H9 (cell line): ENCODE measurements around the gene SGIP1. TPM values are rescaled to one million over a fixed set of nuclear protein-coding genes. Genes with fewer than 3 reads are reported as not detected.

ENCODE experiments used
- DNase-seq: peaks from one replicate; pipeline ENCODE4 v3.0.0-alpha.2; 2017
- H2AFZ ChIP-seq: one replicate; pipeline ENCODE4 v1.6.1; 2013; ENCODE audit warnings: mild to moderate bottlenecking, low read length, control low read depth, moderate library complexity
- H2AK5ac ChIP-seq: 2 replicates; pipeline ENCODE4 v1.6.1; 2013; ENCODE audit warnings: low read length, control low read depth, mixed read lengths; ENCODE audit not compliant: insufficient read length
- H2BK120ac ChIP-seq: one replicate; pipeline ENCODE4 v1.6.1; 2013; ENCODE audit warnings: low read depth, mild to moderate bottlenecking, low read length, control low read depth, inconsistent platforms; ENCODE audit not compliant: poor library complexity, severe bottlenecking
- H2BK12ac ChIP-seq: 2 replicates; pipeline ENCODE4 v1.6.1; 2013; ENCODE audit warnings: low read length, control low read depth, mixed read lengths, low read depth; ENCODE audit not compliant: insufficient read length
- H2BK15ac ChIP-seq: 2 replicates; pipeline ENCODE4 v1.6.1; 2013; ENCODE audit warnings: low read depth, low read length, control low read depth
- H2BK20ac ChIP-seq: one replicate; pipeline ENCODE4 v1.6.1; 2013; ENCODE audit warnings: low read depth, mild to moderate bottlenecking, low read length, control low read depth, inconsistent platforms; ENCODE audit not compliant: poor library complexity, severe bottlenecking
- H2BK5ac ChIP-seq: 2 replicates; pipeline ENCODE4 v1.6.1; 2013; ENCODE audit warnings: low read length, control low read depth, mixed read lengths; ENCODE audit not compliant: insufficient read length
- H3K14ac ChIP-seq: 2 replicates; pipeline ENCODE4 v1.6.1; 2013; ENCODE audit warnings: low read length, control low read depth; ENCODE audit not compliant: insufficient read depth
- H3K18ac ChIP-seq: 2 replicates; pipeline ENCODE4 v1.6.1; 2013; ENCODE audit warnings: low read depth, mild to moderate bottlenecking, mixed read lengths, low read length, control low read depth; ENCODE audit not compliant: insufficient read length
- H3K23ac ChIP-seq: 2 replicates; pipeline ENCODE4 v1.6.1; 2013; ENCODE audit warnings: low read length, control low read depth, mixed read lengths, low read depth; ENCODE audit not compliant: insufficient read length
- H3K23me2 ChIP-seq: 2 replicates; pipeline ENCODE4 v1.6.1; 2013; ENCODE audit warnings: low read depth, mild to moderate bottlenecking, mixed read lengths, low read length, control low read depth; ENCODE audit not compliant: insufficient read length, poor library complexity, severe bottlenecking
- H3K27ac ChIP-seq: 2 replicates; pipeline ENCODE4 v1.5.1; 2013; ENCODE audit warnings: low read length, control low read depth, mixed read lengths, low read depth; ENCODE audit not compliant: insufficient read length
- H3K27me3 ChIP-seq: 2 replicates; pipeline ENCODE4 v1.6.1; 2013; ENCODE audit warnings: low read length, control low read depth, inconsistent platforms; ENCODE audit not compliant: insufficient read depth
- H3K4ac ChIP-seq: 2 replicates; pipeline ENCODE4 v1.6.1; 2013; ENCODE audit warnings: low read depth, mild to moderate bottlenecking, control low read depth, inconsistent platforms, low read length, moderate library complexity
- H3K4me1 ChIP-seq: 2 replicates; pipeline ENCODE4 v1.6.1; 2013; ENCODE audit warnings: low read length, control low read depth, inconsistent platforms; ENCODE audit not compliant: insufficient read depth
- H3K4me2 ChIP-seq: 2 replicates; pipeline ENCODE4 v1.6.1; 2013; ENCODE audit warnings: low read length, control low read depth, mixed read lengths; ENCODE audit not compliant: insufficient read length, insufficient read depth
- H3K56ac ChIP-seq: 2 replicates; pipeline ENCODE4 v1.6.1; 2013; ENCODE audit warnings: low read depth, mild to moderate bottlenecking, mixed read lengths, low read length, control low read depth; ENCODE audit not compliant: insufficient read length
- H3K79me1 ChIP-seq: 2 replicates; pipeline ENCODE4 v1.6.1; 2013; ENCODE audit warnings: low read depth, mild to moderate bottlenecking, moderate library complexity, low read length, control low read depth, inconsistent platforms; ENCODE audit not compliant: insufficient read depth, poor library complexity, severe bottlenecking
- H3K79me2 ChIP-seq: 2 replicates; pipeline ENCODE4 v1.6.1; 2013; ENCODE audit warnings: low read length, control low read depth, inconsistent platforms; ENCODE audit not compliant: insufficient read depth
- H3K9ac ChIP-seq: 2 replicates; pipeline ENCODE4 v1.6.1; 2013; ENCODE audit warnings: low read length, control low read depth, mixed read lengths; ENCODE audit not compliant: insufficient read length; ENCODE audit errors: extremely low read depth
- H3K9me3 ChIP-seq: one replicate; pipeline ENCODE4 v1.6.1; 2013; ENCODE audit warnings: low read depth, low read length, inconsistent platforms; ENCODE audit not compliant: control insufficient read depth
- H3T11ph ChIP-seq: one replicate; pipeline ENCODE4 v1.6.1; 2013; ENCODE audit warnings: mild to moderate bottlenecking, low read length, control low read depth, inconsistent platforms
- H4K20me1 ChIP-seq: one replicate; pipeline ENCODE4 v1.6.1; 2013; ENCODE audit not compliant: control insufficient read depth, insufficient read length, insufficient read depth
- H4K5ac ChIP-seq: 2 replicates; pipeline ENCODE4 v1.6.1; 2013; ENCODE audit warnings: low read depth, mild to moderate bottlenecking, mixed read lengths, low read length, control low read depth; ENCODE audit not compliant: insufficient read length
- H4K8ac ChIP-seq: replicated peaks from 2 replicates; pipeline ENCODE4 v1.6.1; 2013; ENCODE audit warnings: low read length, control low read depth, mixed read lengths, low read depth; ENCODE audit not compliant: insufficient read length
- H4K91ac ChIP-seq: 2 replicates; pipeline ENCODE4 v1.6.1; 2013; ENCODE audit warnings: low read depth, mild to moderate bottlenecking, moderate library complexity, mixed read lengths, low read length, control low read depth; ENCODE audit not compliant: insufficient read length
- H3K27ac Mint-ChIP-seq, 3 experiments: 2 replicates in 2 of 3; 3 replicates in 1 of 3; pipeline ENCODE4 v1.8.0; 2020 to 2021; ENCODE audit warnings: mixed read lengths in 3 of 3, mild to moderate bottlenecking in 1 of 3, moderate library complexity in 1 of 3
- H3K27me3 Mint-ChIP-seq: 2 replicates; pipeline ENCODE4 v1.8.0; 2021; ENCODE audit warnings: low read depth, mild to moderate bottlenecking, moderate library complexity, mixed read lengths
- H3K36me3 Mint-ChIP-seq, 3 experiments: 2 replicates in 2 of 3; 3 replicates in 1 of 3; pipeline ENCODE4 v1.8.0; 2020 to 2021; ENCODE audit warnings: low read depth in 3 of 3, mixed read lengths in 3 of 3; ENCODE audit not compliant: insufficient read depth in 1 of 3
- H3K4me1 Mint-ChIP-seq, 2 experiments: 2 replicates each; pipeline ENCODE4 v1.8.0; 2020; ENCODE audit warnings: mixed read lengths in 2 of 2
- H3K4me3 Mint-ChIP-seq, 2 experiments: 2 replicates in 1 of 2; 3 replicates in 1 of 2; pipeline ENCODE4 v1.8.0; 2020 to 2021; ENCODE audit warnings: mild to moderate bottlenecking in 2 of 2, mixed read lengths in 2 of 2, moderate library complexity in 1 of 2
- H3K9me3 Mint-ChIP-seq, 2 experiments: 2 replicates in 1 of 2; 3 replicates in 1 of 2; pipeline ENCODE4 v1.8.0; 2020; ENCODE audit warnings: mild to moderate bottlenecking in 2 of 2, mixed read lengths in 2 of 2, moderate library complexity in 1 of 2
- CTCF ChIP-seq: fragments of 200-600 bp; sonication (generic); conservative IDR thresholded peaks from 3 replicates; pipeline ENCODE4 v1.8.0; 2021; ENCODE audit warnings: antibody characterized with exemption, mild to moderate bottlenecking
- WGBS: extraction: QIAGEN DNeasy Blood & Tissue Kit; methylation state at CpG from one replicate; pipeline ENCODE4 v1.1.7; 2013; ENCODE audit warnings: missing lambda C conversion rate, low lambda C conversion rate, mixed read lengths; ENCODE audit not compliant: insufficient read length; ENCODE audit errors: extremely low coverage; 5-methylcytosine and 5-hydroxymethylcytosine counted together
- total RNA-seq: library from RNA; stranded (reverse); gene quantifications from 2 replicates; pipeline ENCODE4 v1.2.1, GENCODE V29; 2021

SGIP1 gene
- total RNA-seq, 1 experiment from 2014 or later, result 1.5 TPM

DNA sequence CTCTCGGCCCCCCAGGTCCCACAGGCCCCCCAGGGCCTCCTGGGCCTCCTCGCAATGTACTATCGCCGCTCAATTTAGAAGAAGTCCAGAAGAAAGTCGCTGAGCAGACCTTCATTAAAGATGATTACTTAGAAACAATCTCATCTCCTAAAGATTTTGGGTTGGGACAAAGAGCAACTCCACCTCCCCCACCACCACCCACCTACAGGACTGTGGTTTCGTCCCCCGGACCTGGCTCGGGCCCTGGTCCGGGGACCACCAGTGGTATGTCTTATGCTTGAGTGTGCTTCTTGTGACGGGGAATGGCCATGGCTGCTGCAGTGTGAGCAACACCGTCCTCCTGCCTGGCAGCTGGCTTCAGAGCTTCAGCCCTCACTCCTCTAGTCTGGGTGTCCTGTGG, 148.2 kb downstream of the SGIP1 start:
- H3K27ac Mint-ChIP-seq, result no peak overlapping the region
- H2BK15ac ChIP-seq, result no peak overlapping the region
- H3K4me1 ChIP-seq, result no peaks in the 10 kb centered on the region
- no peaks in the 10 kb centered on the region for H3K36me3 Mint-ChIP-seq
- no peak overlapping the region for H3K4ac ChIP-seq
- H2BK120ac ChIP-seq, result no peak overlapping the region
- H3K4me1 Mint-ChIP-seq, result no peaks in the 10 kb centered on the region
- no peak overlapping the region for H2AFZ ChIP-seq
- no peak overlapping the region for H2BK12ac ChIP-seq
- no peak overlapping the region for H2AK5ac ChIP-seq
- no peak for TF ChIP-seq CTCF
- H3K79me1 ChIP-seq, result no peaks in the 10 kb centered on the region
- DNase-seq, result no peak
- H3K79me2 ChIP-seq, result no peaks in the 10 kb centered on the region
- no peak overlapping the region for H4K5ac ChIP-seq
- H3K23ac ChIP-seq, result no peak overlapping the region
- no peaks in the 10 kb centered on the region for H4K20me1 ChIP-seq
- H2BK20ac ChIP-seq, result no peak overlapping the region
- no peaks in the 10 kb centered on the region for H3K9me3 Mint-ChIP-seq
- H3K23me2 ChIP-seq, result no peaks in the 10 kb centered on the region
- H3K14ac ChIP-seq, result peak overlapping the region; percentile 39; the same call in 1 of the 2 replicates
- H4K91ac ChIP-seq, result no peak overlapping the region
- H4K8ac ChIP-seq, result no peak overlapping the region
- H2BK5ac ChIP-seq, result no peak overlapping the region
- no peak overlapping the region for H3K4me2 ChIP-seq
- no peaks in the 10 kb centered on the region for H3K27me3 ChIP-seq
- no peaks in the 10 kb centered on the region for H3K27me3 Mint-ChIP-seq
- no CpG with 5 or more reads among the region's 11 CpGs for WGBS
- no peak overlapping the region for H3K18ac ChIP-seq
- H3K27ac ChIP-seq, result no peak overlapping the region
- H3K9ac ChIP-seq, result no peak overlapping the region
- H3K4me3 Mint-ChIP-seq, result no peak overlapping the region
- no peaks in the 10 kb centered on the region for H3K9me3 ChIP-seq
- H3T11ph ChIP-seq, result no peak overlapping the region
- H3K56ac ChIP-seq, result no peak overlapping the region
